Measurements from ENCODE around the gene LOXL3. TPM values are rescaled to one million over a fixed set of nuclear protein-coding genes. Genes with fewer than 3 reads are reported as not detected.

The LOXL3 gene
- total and polyA plus RNA-seq, 2 of the 8 experiments (the other 6 are each of a cell fraction or from before 2014, with no cell fraction given): 22.4 to 27.2 TPM

- TF ChIP-seq GABPA (IDR thresholded peaks at IDR 0.05; ENCODE audit: borderline replicate concordance, insufficient read depth, low read length): peak; percentile 76; the same call in 1 of the 2 replicates
- no peak for TF ChIP-seq CHD7 (IDR thresholded peaks at IDR 0.05; ENCODE audit: insufficient replicate concordance, low read length)
- peak; percentile 85 for TF ChIP-seq MAX (IDR thresholded peaks at IDR 0.05)
- TF ChIP-seq HDAC2 (IDR thresholded peaks at IDR 0.05; ENCODE audit: borderline replicate concordance in 1 of 2, low read depth in 2 of 2, low read length in 2 of 2): no peak
- peak; percentile 95 for TF ChIP-seq YY1 (IDR thresholded peaks at IDR 0.05; ENCODE audit: low read depth, low read length)
- peak; percentile 13 for TF ChIP-seq EZH2 (IDR thresholded peaks at IDR 0.05; ENCODE audit: low read depth, low read length, severe bottlenecking)
- peak; percentile 39 for TF ChIP-seq SP2 (IDR thresholded peaks at IDR 0.05; ENCODE audit: low read length)
- TF ChIP-seq BACH1 (IDR thresholded peaks at IDR 0.05; ENCODE audit: low read length): no peak
- no peak for TF ChIP-seq JUND (IDR thresholded peaks at IDR 0.05; ENCODE audit: low read length)
Measured at GRCh38 chr2:74507145-74507925, 46.4 kb downstream of the LOXL3 start, which contains the start of gene PCGF1 (continued).
